Activated CD4-positive, alpha-beta T cell treated with anti-CD3 and anti-CD28 coated beads, Interleukin-2, amount 10 ng/mL, durations not matched to agents 24 days and 14 days (primary cell): ENCODE data around the gene SLC35E3. TPM values are rescaled to one million over a fixed set of nuclear protein-coding genes. Genes with fewer than 3 reads are reported as not detected.

Experiments used
- DNase-seq: peaks from one replicate; pipeline ENCODE4 v3.0.0; 2022
- H3K27ac Mint-ChIP-seq: one replicate; pipeline ENCODE4 v1.8.0; 2022; ENCODE audit warnings: mild to moderate bottlenecking, mixed read lengths
- H3K27me3 Mint-ChIP-seq: one replicate; pipeline ENCODE4 v1.8.0; 2022; ENCODE audit warnings: mixed read lengths
- H3K36me3 Mint-ChIP-seq: one replicate; pipeline ENCODE4 v1.8.0; 2022; ENCODE audit warnings: low read depth, mild to moderate bottlenecking, mixed read lengths
- H3K4me1 Mint-ChIP-seq: one replicate; pipeline ENCODE4 v1.8.0; 2021; ENCODE audit warnings: mixed read lengths
- H3K4me3 Mint-ChIP-seq: one replicate; pipeline ENCODE4 v1.8.0; 2022; ENCODE audit warnings: mild to moderate bottlenecking, moderate library complexity, mixed read lengths
- H3K9me3 Mint-ChIP-seq: one replicate; pipeline ENCODE4 v1.8.0; 2021; ENCODE audit warnings: mixed read lengths
- intact Hi-C: fragments of 100-400 bp; cut with micrococcal nuclease; formaldehyde crosslinking; loops from one replicate; pipeline ENCODE4 v1.15.1; 2023
- total RNA-seq: library from RNA; stranded (reverse); gene quantifications from 2 replicates; pipeline ENCODE4 v1.2.3, GENCODE V29; 2022

The SLC35E3 gene
- total RNA-seq, 1 donor from 2014 or later, result 4.2 TPM

DNA sequence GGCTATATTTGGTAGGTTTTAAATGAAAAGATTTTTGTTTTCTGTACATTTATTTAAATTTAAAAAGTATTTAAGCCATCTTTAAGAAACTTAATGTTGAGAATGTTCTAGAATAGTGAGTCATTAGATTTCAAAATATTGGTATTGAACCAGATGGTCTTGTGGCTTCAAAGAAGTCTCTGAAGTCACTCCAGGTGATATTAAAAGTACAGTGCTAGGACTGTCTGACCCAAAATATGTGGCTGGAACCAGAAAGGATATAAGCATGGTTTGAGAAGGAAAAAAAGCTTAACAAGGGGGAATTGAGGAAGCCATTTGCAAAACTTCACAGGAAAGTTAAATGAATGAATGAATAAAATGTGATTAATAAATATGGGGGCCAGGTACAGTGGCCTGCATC lies 33.3 kb downstream of the SLC35E3 start:
- H3K9me3 Mint-ChIP-seq, result no peaks in the 10 kb centered on the region
- no peaks in the 10 kb centered on the region for H3K4me1 Mint-ChIP-seq
- H3K36me3 Mint-ChIP-seq, result no peaks in the 10 kb centered on the region
- no peak for DNase-seq
- H3K27ac Mint-ChIP-seq, result no peak overlapping the region
- no peaks in the 10 kb centered on the region for H3K27me3 Mint-ChIP-seq
- intact Hi-C loops, result no loop called here
- H3K4me3 Mint-ChIP-seq, result no peak overlapping the region

DNA sequence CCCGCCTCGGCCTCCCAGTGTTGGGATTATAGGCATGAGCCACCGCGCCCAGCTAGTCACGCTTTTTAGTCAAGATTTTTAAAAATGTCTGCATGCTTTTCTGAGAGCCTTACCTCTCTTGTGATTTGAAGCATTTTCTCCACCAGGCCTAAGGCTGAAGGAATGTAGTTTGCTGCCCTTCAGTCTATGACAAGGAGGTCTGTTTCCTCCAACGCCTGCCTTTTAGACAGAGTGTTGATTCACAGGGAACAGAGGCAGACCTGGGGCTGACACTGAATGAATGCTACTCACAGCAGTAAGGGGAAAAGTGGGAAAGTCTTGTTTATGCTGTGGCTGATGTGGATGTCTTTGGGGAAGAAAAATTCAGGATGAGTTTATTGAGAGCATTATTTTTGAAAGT lies 34.8 kb downstream of the SLC35E3 start:
- no peaks in the 10 kb centered on the region for H3K27me3 Mint-ChIP-seq
- intact Hi-C loops, result no loop called here
- no peak overlapping the region for H3K27ac Mint-ChIP-seq
- H3K4me1 Mint-ChIP-seq, result no peaks in the 10 kb centered on the region
- H3K4me3 Mint-ChIP-seq, result no peak overlapping the region
- H3K36me3 Mint-ChIP-seq, result no peaks in the 10 kb centered on the region
- H3K9me3 Mint-ChIP-seq, result no peaks in the 10 kb centered on the region
- no peak for DNase-seq

DNA sequence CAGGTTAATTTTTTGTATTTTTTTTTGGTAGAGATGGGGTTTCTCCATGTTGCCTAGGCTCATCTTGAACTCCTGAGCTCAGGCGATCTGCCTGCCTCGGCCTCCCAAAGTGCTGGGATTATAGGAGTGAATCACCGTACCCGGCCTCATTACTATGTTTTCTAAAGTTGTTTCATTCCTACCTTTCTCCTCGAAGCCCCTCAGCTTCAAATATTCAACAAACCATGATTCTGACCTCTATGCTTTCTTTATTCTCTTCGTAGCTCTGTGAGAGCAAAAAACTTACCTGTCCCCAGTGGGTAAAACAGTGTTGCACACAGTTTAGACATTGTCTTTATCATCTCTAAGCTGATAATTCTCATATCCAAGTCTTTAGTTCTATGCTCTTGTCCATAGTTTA lies 35.8 kb downstream of the SLC35E3 start:
- Mint-ChIP-seq H3K9me3 (no peaks in the 10 kb centered on the region), H3K27ac (no peak overlapping the region), H3K36me3 (no peaks in the 10 kb centered on the region), H3K4me1 (no peaks in the 10 kb centered on the region), H3K4me3 (no peak overlapping the region), H3K27me3 (no peaks in the 10 kb centered on the region)
- intact Hi-C loops, result no loop called here
- no peak for DNase-seq

DNA sequence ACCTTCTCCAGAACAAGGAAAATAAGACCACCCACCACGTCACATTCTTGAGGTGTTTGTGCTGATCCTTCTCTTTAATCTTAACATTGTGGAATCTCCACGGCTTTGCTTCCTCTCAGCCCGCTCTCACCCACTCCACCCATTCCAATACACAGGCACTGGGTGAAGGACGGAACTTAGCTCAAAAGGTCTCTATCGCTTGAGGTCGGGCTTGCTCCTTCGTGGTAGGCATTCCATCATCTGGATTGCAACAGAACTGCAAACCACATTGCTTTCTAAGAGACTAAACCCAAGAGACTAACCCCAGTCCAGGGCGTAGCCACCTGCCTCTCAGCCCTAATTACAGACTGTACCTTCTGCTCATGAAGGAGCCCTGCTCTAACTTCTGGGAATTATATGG lies 38.0 kb downstream of the SLC35E3 start:
- Mint-ChIP-seq H3K27me3 (no peaks in the 10 kb centered on the region), H3K4me3 (no peak overlapping the region), H3K36me3 (no peaks in the 10 kb centered on the region), H3K9me3 (no peaks in the 10 kb centered on the region), H3K4me1 (peaks cover 4% of the 10 kb centered on the region), H3K27ac (no peak overlapping the region)
- no peak for DNase-seq
- intact Hi-C loops, result no loop called here

DNA sequence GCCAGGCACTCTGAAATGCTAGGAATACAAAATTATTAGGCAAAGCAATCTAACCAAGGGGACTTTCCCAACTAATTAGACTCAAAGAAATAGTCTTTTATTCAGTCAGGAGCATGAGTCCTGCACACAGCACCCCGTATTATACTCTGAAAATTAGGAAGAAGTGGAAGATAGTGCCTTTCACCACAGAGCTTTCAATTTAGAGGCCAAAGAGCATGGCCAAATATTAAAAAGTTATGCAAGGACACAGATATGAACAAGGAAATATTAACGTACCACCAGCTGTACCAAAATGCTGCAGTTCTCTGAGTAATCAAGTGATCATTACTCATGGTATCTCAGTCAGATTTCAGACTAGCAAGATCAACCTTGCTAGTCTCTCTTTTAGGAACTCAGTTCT lies 39.4 kb downstream of the SLC35E3 start:
- no peak overlapping the region for H3K4me3 Mint-ChIP-seq
- no peaks in the 10 kb centered on the region for H3K36me3 Mint-ChIP-seq
- DNase-seq, result no peak
- H3K27me3 Mint-ChIP-seq, result no peaks in the 10 kb centered on the region
- H3K4me1 Mint-ChIP-seq, result peaks cover 4% of the 10 kb centered on the region
- no peaks in the 10 kb centered on the region for H3K9me3 Mint-ChIP-seq
- H3K27ac Mint-ChIP-seq, result no peak overlapping the region
- intact Hi-C loops, result no loop called here

DNA sequence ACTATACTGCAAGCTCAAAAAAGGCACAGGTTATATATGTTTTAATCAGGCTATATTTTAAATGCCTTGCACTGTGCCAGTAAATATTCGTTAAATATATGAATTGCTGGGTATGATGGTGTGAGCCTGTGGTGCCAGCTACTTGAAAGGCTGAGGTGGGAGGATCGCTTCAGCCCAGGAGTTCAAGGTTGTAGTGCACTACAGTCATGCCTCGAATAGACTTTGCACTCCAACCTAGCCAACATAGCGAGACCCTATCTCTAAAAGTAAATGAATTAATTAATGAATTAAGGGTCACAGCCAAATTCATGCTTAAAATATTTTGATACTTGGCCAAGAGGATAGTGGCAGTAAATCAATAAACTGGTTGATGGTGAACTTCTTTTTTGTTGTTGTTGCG lies 39.8 kb downstream of the SLC35E3 start:
- Mint-ChIP-seq H3K4me1 (peaks cover 4% of the 10 kb centered on the region), H3K9me3 (no peaks in the 10 kb centered on the region), H3K27ac (no peak overlapping the region), H3K36me3 (no peaks in the 10 kb centered on the region), H3K27me3 (no peaks in the 10 kb centered on the region), H3K4me3 (no peak overlapping the region)
- intact Hi-C loops, result no loop called here
- no peak for DNase-seq

DNA sequence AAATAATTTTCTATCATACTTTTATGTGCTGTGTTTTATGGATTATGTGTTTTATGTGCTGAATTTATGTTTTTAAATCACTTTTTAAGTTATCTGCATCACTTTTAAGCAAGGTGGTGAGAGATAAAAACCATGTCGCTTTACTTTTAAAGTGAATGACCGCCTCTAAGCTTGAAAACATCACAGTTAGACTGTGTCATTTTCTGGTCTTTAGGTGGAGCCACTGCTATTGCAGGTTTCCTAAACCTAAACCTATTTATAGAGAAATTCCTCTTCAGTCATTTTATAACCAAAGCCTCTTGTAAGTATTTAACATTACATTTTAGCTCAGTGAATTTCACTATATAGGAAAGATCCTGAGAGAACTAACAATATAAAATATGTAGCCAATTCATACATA lies 41.0 kb downstream of the SLC35E3 start:
- no peak overlapping the region for H3K4me3 Mint-ChIP-seq
- intact Hi-C loops, result no loop called here
- H3K4me1 Mint-ChIP-seq, result peaks cover 4% of the 10 kb centered on the region
- no peaks in the 10 kb centered on the region for H3K27me3 Mint-ChIP-seq
- no peak for DNase-seq
- H3K9me3 Mint-ChIP-seq, result no peaks in the 10 kb centered on the region
- H3K27ac Mint-ChIP-seq, result no peak overlapping the region
- H3K36me3 Mint-ChIP-seq, result no peaks in the 10 kb centered on the region

DNA sequence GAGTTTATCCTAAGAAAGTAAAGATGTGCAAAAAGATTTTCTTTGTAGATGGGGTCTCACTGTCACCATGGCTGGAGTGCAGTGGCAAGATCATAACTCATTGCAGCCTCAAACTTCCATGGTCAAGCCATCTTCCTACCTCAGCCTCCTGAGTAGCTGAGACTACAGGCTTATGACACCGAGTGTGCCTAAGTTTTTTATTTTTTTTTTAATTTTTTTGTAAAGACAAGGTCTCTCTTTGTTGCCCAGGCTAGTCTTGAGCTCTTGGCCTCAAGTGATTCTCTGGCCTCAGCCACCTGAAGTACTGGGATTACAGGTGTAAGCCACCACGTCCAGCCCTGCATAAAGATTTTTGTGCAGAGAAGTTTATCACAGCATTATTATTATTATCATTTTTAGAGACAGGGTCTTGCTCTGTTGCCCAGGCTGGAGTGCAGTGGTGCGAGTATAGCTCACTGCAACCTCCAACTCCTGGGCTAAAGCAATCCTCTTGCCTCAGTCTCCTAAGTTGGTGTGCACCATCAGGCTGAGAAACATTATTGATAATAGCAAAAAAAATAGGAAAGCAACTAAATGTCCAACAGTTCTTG lies 42.7 kb downstream of the SLC35E3 start:
- Mint-ChIP-seq H3K27me3 (no peaks in the 10 kb centered on the region), H3K27ac (no peak overlapping the region), H3K4me3 (no peak overlapping the region), H3K36me3 (no peaks in the 10 kb centered on the region), H3K4me1 (peaks cover 4% of the 10 kb centered on the region), H3K9me3 (no peaks in the 10 kb centered on the region)
- no peak for DNase-seq
- intact Hi-C loops, result no loop called here

DNA sequence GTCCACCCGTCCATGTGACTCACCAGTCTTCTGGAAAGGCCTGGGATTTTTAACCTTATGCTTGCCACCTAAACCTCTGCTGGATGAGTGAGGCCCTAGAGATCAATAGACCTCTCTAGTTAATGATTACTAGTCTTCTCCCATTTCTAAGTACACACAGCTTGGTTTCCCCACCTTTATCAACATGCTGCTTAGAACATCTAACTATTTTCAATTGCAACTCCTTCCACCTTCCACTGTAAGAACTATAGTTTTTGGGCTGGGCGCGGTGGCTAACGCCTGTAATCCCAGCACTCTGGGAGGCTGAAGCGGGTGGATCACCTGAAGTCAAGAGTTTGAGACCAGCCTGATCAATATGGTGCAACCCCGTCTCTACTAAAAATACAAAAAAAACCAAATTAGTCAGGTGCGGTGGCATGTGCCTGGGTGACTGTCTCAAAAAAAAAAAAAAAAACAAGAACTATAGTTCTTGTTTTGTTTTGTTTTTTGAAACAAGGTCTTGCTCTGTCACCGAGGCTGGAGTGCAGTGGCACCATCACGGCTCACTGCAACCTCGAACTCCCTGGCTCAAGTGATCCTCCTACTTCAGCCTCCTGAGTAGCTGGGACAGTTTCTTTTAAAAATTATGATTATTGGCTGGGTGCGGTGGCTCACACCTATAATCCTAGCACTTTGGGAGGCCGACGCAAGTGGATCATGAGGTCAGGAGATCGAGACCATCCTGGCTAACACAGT lies 43.3 kb downstream of the SLC35E3 start:
- Mint-ChIP-seq H3K36me3 (no peaks in the 10 kb centered on the region), H3K27ac (no peak overlapping the region), H3K4me3 (no peak overlapping the region), H3K9me3 (no peaks in the 10 kb centered on the region), H3K4me1 (peaks cover 4% of the 10 kb centered on the region), H3K27me3 (no peaks in the 10 kb centered on the region)
- no peak for DNase-seq
- intact Hi-C loops, result no loop called here

DNA sequence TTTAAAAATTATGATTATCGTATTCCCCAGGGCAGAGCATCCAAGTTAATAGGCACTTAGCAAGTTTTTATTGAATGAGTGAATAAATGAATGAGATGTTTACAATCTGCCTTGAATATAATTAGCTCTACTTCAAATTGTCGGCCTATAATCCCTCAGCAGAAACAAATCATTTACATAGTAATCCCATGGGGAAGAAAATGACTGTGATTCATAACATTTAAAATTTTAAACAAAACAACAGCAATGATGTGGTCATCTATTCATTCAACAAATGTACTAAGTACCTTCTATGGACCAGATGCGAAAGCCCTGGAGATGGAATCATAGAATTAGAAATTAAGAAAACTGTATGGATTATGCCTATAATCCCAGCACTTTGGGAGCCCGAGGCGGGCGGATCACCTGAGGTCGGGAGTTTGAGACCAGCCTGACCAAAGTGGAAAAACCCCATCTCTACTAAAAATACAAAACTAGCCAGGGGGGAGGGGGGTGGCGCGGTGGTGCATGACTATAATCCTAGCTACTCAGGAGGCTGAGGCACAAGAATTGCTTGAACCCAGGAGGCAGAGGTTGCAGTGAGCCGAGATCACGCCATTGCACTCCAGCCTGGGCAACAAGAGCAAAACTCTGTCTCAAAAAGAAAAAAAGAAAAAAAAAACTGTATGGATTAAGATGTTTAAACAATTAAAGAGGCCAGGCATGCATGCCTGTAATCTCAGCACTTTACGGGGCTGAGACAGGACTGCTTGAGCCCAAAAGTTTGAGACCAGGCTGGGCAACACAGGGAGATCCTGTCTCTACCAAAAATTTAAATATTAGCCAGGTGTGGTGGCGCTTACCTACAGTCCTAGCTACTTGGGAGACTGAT lies 44.3 kb downstream of the SLC35E3 start:
- Mint-ChIP-seq H3K4me3 (no peak overlapping the region), H3K36me3 (no peaks in the 10 kb centered on the region), H3K27ac (no peak overlapping the region), H3K27me3 (no peaks in the 10 kb centered on the region), H3K9me3 (no peaks in the 10 kb centered on the region), H3K4me1 (peaks cover 4% of the 10 kb centered on the region)
- intact Hi-C loops, result no loop called here
- no peak for DNase-seq

DNA sequence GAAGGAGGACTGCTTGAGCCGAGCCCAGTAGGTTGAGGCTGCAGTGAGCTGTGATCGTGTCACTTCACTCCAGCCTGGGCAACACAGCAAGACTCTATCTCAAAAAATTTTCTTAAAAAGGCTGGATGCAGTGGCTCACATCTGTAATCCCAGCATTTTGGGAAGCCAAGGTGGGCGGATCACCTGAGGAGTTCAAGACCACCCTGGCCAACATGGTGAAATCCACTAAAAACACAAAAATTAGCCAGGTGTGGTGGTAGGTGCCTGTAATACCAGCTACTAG lies 44.9 kb downstream of the SLC35E3 start:
- no peak overlapping the region for H3K4me3 Mint-ChIP-seq
- H3K4me1 Mint-ChIP-seq, result peaks cover 4% of the 10 kb centered on the region
- no peaks in the 10 kb centered on the region for H3K27me3 Mint-ChIP-seq
- no peak overlapping the region for H3K27ac Mint-ChIP-seq
- no peaks in the 10 kb centered on the region for H3K9me3 Mint-ChIP-seq
- no peak for DNase-seq
- no peaks in the 10 kb centered on the region for H3K36me3 Mint-ChIP-seq
- intact Hi-C loops, result no loop called here

DNA sequence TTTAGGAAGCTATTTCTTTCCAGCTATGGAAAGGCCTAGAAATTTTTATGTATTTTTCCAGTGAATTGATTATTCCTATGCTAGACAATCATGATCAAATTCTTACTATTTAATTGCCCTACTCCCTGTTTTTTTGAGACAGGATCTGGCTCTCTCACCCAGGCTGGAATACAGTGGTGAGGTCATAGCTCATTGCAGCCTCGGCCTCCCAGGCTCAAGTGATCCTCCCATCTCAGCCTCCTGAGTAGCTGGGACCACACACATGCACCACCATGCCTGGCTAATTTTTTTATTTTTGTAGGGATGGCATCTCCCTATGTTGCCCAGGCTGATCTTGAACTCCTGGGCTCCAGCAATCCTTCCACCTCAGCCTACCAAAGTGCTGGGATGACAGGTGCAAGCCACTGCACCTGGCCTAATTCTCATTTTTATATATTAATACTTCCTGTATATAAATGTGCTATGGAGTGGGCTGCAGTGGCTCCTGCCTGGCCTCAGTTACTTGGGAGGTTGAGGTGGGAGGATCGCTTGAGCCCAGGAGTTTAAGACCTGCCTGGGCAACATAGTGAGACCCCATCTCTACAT lies 46.0 kb downstream of the SLC35E3 start:
- no peak overlapping the region for H3K4me3 Mint-ChIP-seq
- no peaks in the 10 kb centered on the region for H3K27me3 Mint-ChIP-seq
- no peak for DNase-seq
- no peak overlapping the region for H3K27ac Mint-ChIP-seq
- no peaks in the 10 kb centered on the region for H3K36me3 Mint-ChIP-seq
- peaks cover 4% of the 10 kb centered on the region for H3K4me1 Mint-ChIP-seq
- H3K9me3 Mint-ChIP-seq, result no peaks in the 10 kb centered on the region
- intact Hi-C loops, result no loop called here

DNA sequence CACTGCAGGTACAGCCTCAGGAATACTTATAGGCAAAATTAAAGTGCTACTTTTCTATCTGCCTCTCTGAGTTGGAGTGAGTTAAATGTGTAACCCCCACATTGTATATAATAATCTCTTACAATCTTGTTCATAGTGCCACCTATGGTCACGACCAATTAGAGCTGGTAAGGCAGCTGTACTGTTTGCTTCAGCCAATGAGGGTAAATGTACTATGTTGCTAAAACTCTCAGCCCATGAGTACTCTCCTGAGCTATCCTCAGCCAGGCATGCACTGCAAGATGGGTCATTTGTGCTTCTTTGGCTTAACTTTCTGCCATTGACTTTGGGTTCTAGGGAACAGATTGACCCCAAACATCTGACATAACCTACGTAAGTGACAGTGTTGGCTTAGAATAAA lies 47.0 kb downstream of the SLC35E3 start:
- no peaks in the 10 kb centered on the region for H3K9me3 Mint-ChIP-seq
- no peaks in the 10 kb centered on the region for H3K36me3 Mint-ChIP-seq
- H3K27ac Mint-ChIP-seq, result no peak overlapping the region
- H3K27me3 Mint-ChIP-seq, result no peaks in the 10 kb centered on the region
- H3K4me3 Mint-ChIP-seq, result no peak overlapping the region
- H3K4me1 Mint-ChIP-seq, result no peaks in the 10 kb centered on the region
- DNase-seq, result peak; percentile 73
- intact Hi-C loops, result no loop called here

DNA sequence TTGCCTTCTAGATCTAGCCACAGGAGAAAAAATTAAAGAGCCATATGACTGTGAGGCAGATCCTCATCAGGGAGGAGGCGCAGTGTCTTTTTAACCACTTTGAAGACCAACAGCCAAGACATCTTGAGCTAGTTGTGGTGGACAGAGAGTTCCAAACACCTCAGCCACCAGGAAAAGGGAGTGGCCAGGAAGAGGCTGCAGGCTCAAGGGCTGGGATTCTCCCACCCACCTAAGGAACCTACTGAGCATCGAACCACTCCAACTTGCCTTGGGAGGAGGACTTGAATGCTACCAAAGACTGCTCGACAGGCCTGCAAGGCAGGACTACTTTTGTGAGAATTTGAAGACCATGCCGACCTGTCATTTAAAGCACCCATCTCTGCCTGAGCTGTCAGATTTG lies 47.5 kb downstream of the SLC35E3 start:
- H3K27ac Mint-ChIP-seq, result no peak overlapping the region
- intact Hi-C loops, result no loop called here
- no peak for DNase-seq
- H3K9me3 Mint-ChIP-seq, result no peaks in the 10 kb centered on the region
- H3K27me3 Mint-ChIP-seq, result no peaks in the 10 kb centered on the region
- H3K36me3 Mint-ChIP-seq, result no peaks in the 10 kb centered on the region
- H3K4me3 Mint-ChIP-seq, result no peak overlapping the region
- H3K4me1 Mint-ChIP-seq, result no peaks in the 10 kb centered on the region
